Left ventricle myocardium inferior (tissue), 1 donor: ENCODE measurements around the gene POPDC2. TPM values are rescaled to one million over a fixed set of nuclear protein-coding genes. Genes with fewer than 3 reads are reported as not detected.

Experiments
- DNase-seq: peaks from one replicate; pipeline ENCODE4 v3.0.0-alpha.2; 2020
- H3K27ac ChIP-seq: fragments of 200-600 bp; replicated peaks from 2 replicates; pipeline ENCODE4 v1.8.0; 2021
- H3K27me3 ChIP-seq: fragments of 200-600 bp; 2 replicates; pipeline ENCODE4 v1.8.0; 2021; ENCODE audit warnings: low read depth
- H3K36me3 ChIP-seq: fragments of 200-600 bp; 2 replicates; pipeline ENCODE4 v1.8.0; 2021
- H3K4me1 ChIP-seq: fragments of 200-600 bp; 2 replicates; pipeline ENCODE4 v1.8.0; 2021
- H3K4me3 ChIP-seq: fragments of 200-600 bp; 2 replicates; pipeline ENCODE4 v1.8.0; 2021; ENCODE audit warnings: mild to moderate bottlenecking, moderate library complexity
- H3K9me3 ChIP-seq: fragments of 200-600 bp; replicated peaks from 2 replicates; pipeline ENCODE4 v1.8.0; 2021
- intact Hi-C: fragments of 100-400 bp; cut with micrococcal nuclease; formaldehyde crosslinking; loops from one replicate; pipeline ENCODE4 v1.11.0; 2022
- total RNA-seq: library from RNA; stranded (reverse); fragmentation: NEBNext Ultra II Directional; extraction: Animal tissue kit (Norgen Biotek cat#: 25700); gene quantifications from one replicate; pipeline ENCODE4 v1.2.1, GENCODE V29; 2021
- TF ChIP-seq, protein P1 (sequence below): fragments of 200-600 bp; IDR thresholded peaks from 2 replicates; pipeline ENCODE4 v1.8.0; 2021; ENCODE audit warnings: antibody characterized with exemption, mild to moderate bottlenecking, borderline replicate concordance
- donor health status: DM: no; HTN: yes; CAD: no; lungs with severe emphysema.

Gene POPDC2
- total RNA-seq, 1 donor from 2014 or later: 512 TPM

DNA sequence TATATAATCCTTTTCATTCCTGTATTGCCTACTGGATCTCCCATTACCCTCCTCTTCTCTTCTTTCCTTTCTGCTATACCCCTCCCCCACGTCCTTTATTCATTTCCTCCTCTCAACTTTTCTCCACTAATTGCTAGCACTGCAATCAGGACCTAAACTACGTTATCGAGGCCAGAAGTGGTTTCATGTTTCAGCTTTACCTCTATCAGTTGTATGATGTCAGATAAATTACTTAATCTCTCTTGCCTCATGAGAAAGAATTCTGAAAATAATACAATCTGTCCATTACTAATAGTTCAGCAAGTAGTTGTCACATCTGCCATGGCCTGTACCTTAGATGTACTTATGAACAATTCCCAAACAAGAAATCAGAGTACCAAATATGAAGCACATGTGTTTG is 10.6 kb downstream of the POPDC2 start:
- TF ChIP-seq, protein P1, sequence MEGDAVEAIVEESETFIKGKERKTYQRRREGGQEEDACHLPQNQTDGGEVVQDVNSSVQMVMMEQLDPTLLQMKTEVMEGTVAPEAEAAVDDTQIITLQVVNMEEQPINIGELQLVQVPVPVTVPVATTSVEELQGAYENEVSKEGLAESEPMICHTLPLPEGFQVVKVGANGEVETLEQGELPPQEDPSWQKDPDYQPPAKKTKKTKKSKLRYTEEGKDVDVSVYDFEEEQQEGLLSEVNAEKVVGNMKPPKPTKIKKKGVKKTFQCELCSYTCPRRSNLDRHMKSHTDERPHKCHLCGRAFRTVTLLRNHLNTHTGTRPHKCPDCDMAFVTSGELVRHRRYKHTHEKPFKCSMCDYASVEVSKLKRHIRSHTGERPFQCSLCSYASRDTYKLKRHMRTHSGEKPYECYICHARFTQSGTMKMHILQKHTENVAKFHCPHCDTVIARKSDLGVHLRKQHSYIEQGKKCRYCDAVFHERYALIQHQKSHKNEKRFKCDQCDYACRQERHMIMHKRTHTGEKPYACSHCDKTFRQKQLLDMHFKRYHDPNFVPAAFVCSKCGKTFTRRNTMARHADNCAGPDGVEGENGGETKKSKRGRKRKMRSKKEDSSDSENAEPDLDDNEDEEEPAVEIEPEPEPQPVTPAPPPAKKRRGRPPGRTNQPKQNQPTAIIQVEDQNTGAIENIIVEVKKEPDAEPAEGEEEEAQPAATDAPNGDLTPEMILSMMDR: no peak
- Histone ChIP-seq H3K27ac (peak overlapping the region; percentile 94), H3K9me3 (no peaks in the 10 kb centered on the region), H3K4me3 (peak overlapping the region; percentile 71), H3K27me3 (no peaks in the 10 kb centered on the region), H3K4me1 (peaks cover 99% of the 10 kb centered on the region), H3K36me3 (peaks cover 26% of the 10 kb centered on the region)
- intact Hi-C loops: loop anchor here (5.0 kb wide), 1 partner anchor 72 kb away; the partner anchor contains the start of gene ADPRH
- no peak for DNase-seq

DNA sequence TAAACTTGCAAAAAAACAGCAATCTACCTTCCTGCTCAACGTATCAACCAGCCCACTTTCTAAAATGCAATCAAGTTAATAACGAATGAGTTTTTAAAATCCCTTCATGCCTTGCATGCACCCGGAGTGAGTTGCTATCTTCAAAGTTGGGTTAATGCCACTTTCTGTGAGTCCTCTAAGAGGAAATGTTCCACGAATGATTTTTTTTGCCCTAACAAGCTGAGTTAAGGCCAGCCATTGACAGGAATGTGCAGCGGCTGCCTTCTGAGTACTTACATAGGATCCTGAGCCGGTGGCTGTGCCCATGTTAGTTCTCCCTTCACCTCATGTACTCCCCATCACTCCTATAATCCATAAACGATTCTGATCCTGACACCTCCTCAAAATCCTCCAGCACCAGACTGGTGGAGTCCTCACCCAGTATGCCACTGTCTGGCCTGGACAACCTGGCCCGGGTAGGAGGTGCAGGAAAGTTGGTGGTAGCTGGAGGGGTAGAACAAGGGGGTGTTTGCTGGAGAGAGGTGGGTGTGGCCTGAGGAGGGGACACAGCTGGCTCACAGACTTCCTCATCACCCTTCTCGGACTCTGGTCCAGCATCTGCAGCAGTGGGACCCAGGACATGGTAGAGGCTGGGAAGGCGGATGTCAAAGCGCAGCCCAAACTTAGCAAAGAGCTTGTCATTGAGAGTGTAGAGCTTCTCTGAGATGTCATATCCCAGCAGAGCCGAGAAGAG is 12.4 kb downstream of the POPDC2 start:
- Histone ChIP-seq H3K27me3 (no peaks in the 10 kb centered on the region), H3K9me3 (no peaks in the 10 kb centered on the region), H3K36me3 (peaks cover 27% of the 10 kb centered on the region), H3K4me1 (peaks cover 100% of the 10 kb centered on the region), H3K4me3 (peak overlapping the region; percentile 71), H3K27ac (peak overlapping the region; percentile 94)
- no peak for DNase-seq
- TF ChIP-seq, protein P1: no peak
- intact Hi-C loops: loop anchor here (5.0 kb wide), 1 partner anchor 71 kb away; the partner anchor contains the start of gene ADPRH

DNA sequence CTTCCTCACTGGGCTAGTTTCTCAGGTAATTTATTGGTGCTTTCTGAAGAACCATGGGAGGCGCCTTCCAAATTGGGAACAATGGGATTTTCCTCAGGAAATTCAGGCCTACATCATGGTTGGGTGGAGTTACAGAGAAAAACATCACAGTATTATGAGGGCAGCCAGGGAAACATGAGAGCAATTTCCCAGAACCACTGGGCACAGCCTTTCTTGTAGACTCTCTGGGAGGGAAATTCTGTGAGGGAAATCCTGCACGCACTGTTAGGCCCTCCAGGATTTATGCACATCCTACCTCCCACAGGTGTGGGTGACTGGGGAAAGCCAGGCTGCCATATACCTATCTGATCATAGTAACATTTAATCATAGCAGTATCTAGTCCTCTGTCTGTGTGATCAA is 13.2 kb downstream of the POPDC2 start:
- Histone ChIP-seq H3K36me3 (peaks cover 36% of the 10 kb centered on the region), H3K27ac (peak overlapping the region; percentile 94), H3K9me3 (no peaks in the 10 kb centered on the region), H3K27me3 (no peaks in the 10 kb centered on the region), H3K4me1 (peaks cover 100% of the 10 kb centered on the region), H3K4me3 (peak overlapping the region; percentile 71)
- TF ChIP-seq, protein P1: no peak
- intact Hi-C loops: loop anchor here (5.0 kb wide), 1 partner anchor 70 kb away; the partner anchor contains the start of gene ADPRH
- no peak for DNase-seq

DNA sequence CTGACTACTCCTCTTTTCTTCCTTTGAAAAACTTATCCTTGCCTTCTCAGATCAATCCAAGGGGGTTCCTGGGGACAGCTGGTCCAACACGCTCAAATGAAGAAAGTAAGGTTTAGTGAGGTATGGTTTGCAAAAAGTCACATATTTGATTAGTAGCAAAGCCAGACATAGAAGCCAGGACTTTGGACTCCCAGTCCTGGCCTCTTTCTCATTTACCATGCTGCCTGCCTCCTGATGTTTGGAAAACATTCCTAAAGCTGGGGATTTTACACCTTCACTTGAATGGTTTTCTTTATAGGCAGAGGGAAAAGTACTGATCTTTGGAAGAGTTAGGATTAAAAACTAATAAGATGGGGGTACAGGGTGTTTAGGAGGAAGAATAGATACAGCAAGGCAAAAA is 14.6 kb downstream of the POPDC2 start:
- peaks cover 49% of the 10 kb centered on the region for H3K36me3 ChIP-seq
- H3K4me1 ChIP-seq: peaks cover 98% of the 10 kb centered on the region
- H3K27ac ChIP-seq: peak overlapping the region; percentile 94
- H3K4me3 ChIP-seq: peak overlapping the region; percentile 71
- intact Hi-C loops: loop anchor here (5.0 kb wide), 1 partner anchor 69 kb away; the partner anchor contains the start of gene ADPRH
- no peaks in the 10 kb centered on the region for H3K27me3 ChIP-seq
- DNase-seq: no peak
- H3K9me3 ChIP-seq: no peaks in the 10 kb centered on the region
- TF ChIP-seq, protein P1: no peak

DNA sequence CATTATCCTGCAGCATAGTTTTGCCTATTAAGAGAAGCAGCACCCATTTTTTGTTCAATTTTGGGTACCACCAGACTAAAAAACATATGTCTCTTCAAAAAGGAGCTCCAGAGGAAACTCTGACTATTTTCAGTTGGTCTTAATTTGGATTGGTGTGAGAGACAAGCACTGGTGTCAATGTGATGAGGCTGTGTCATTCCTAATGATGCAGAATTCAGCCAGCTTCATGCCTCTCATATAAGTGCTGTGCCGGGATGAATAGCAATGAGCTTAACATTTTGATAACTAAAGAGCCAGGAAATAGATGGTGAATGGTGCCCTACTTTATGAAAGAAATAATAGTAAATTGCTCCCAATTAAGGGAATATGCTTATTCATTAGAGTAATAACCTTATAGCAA is 15.9 kb downstream of the POPDC2 start:
- Histone ChIP-seq H3K4me3 (peak overlapping the region; percentile 18), H3K36me3 (peaks cover 56% of the 10 kb centered on the region), H3K27me3 (no peaks in the 10 kb centered on the region), H3K9me3 (no peaks in the 10 kb centered on the region), H3K27ac (peak overlapping the region; percentile 94), H3K4me1 (peaks cover 98% of the 10 kb centered on the region)
- intact Hi-C loops: no loop called here
- TF ChIP-seq, protein P1: no peak
- no peak for DNase-seq
